A673 (cell line): Measurements from ENCODE around the gene CDH4. TPM values are rescaled to one million over a fixed set of nuclear protein-coding genes. Genes with fewer than 3 reads are reported as not detected.

Source experiments
- BruUV-seq: library from RNA; stranded (reverse); fragments of 400-500 nt; replicated peaks from 2 replicates; lab custom pipeline; 2021; lab: Mats Ljungman, UMichigan
- CTCF ChIA-PET: fragments of 300-600 bp; sonication (Branson Sonifier 250); formaldehyde crosslinking; loops from one replicate; lab custom pipeline; 2022; ENCODE audit warnings: antibody characterized with exemption; lab: Charles Lee
- POLR2A ChIA-PET: fragments of 300-600 bp; sonication (Branson Sonifier 250); formaldehyde crosslinking; loops from one replicate; lab custom pipeline; 2022; ENCODE audit warnings: antibody characterized with exemption; ENCODE audit not compliant: low non-redundant PET; lab: Charles Lee
- DNase-seq: peaks from one replicate; pipeline ENCODE4 v3.0.0-alpha.2; 2015; ENCODE audit warnings: low spot score
- H3K27ac ChIP-seq: fragments of 200-600 bp; sonication (generic); 2 replicates; pipeline ENCODE4 v1.5.1; 2016; ENCODE audit warnings: mixed run types, low read depth, mild to moderate bottlenecking, mixed read lengths, antibody characterized with exemption, low read length; ENCODE audit not compliant: poor library complexity, severe bottlenecking
- H3K27me3 ChIP-seq: fragments of 200-600 bp; sonication (generic); replicated peaks from 2 replicates; pipeline ENCODE4 v1.6.1; 2017; ENCODE audit warnings: mixed run types, low read depth, mild to moderate bottlenecking, mixed read lengths, antibody characterized with exemption, low read length; ENCODE audit not compliant: insufficient read depth, poor library complexity
- H3K36me3 ChIP-seq: fragments of 200-600 bp; sonication (generic); 2 replicates; pipeline ENCODE4 v1.6.1; 2016; ENCODE audit warnings: mixed run types, mild to moderate bottlenecking, mixed read lengths, antibody characterized with exemption, low read length; ENCODE audit not compliant: insufficient read depth, poor library complexity, severe bottlenecking
- H3K4me1 ChIP-seq: fragments of 200-600 bp; sonication (generic); 2 replicates; pipeline ENCODE4 v1.6.1; 2017; ENCODE audit warnings: mixed run types, mild to moderate bottlenecking, mixed read lengths, antibody characterized with exemption, low read length; ENCODE audit not compliant: insufficient read depth, poor library complexity, severe bottlenecking
- H3K4me3 ChIP-seq: fragments of 200-600 bp; sonication (generic); 2 replicates; pipeline ENCODE4 v1.5.1; 2016; ENCODE audit warnings: low read depth, mixed run types, mild to moderate bottlenecking, mixed read lengths, low read length; ENCODE audit not compliant: poor library complexity, severe bottlenecking
- H3K9me3 ChIP-seq: fragments of 200-600 bp; sonication (generic); 2 replicates; pipeline ENCODE4 v1.6.1; 2016; ENCODE audit warnings: mixed run types, low read depth, mild to moderate bottlenecking, mixed read lengths, antibody characterized with exemption, low read length; ENCODE audit not compliant: poor library complexity, severe bottlenecking
- CTCF ChIP-seq: fragments of 300-800, 200-600 bp; sonication (generic); conservative IDR thresholded peaks from 2 replicates; pipeline ENCODE4 v1.5.1; 2017; ENCODE audit warnings: low read depth, mild to moderate bottlenecking, antibody characterized with exemption, low read length, moderate library complexity, mixed read lengths
- EZH2 ChIP-seq: fragments of 200-600 bp; sonication (generic); IDR thresholded peaks from 2 replicates; pipeline ENCODE4 v1.6.1; 2017; ENCODE audit warnings: borderline replicate concordance, low read depth, mild to moderate bottlenecking, mixed read lengths, antibody characterized with exemption, low read length; ENCODE audit not compliant: poor library complexity, severe bottlenecking
- intact Hi-C: fragments of 100-400 bp; cut with micrococcal nuclease; formaldehyde crosslinking; loops from one replicate; pipeline ENCODE4 v1.10.0; 2022; ENCODE audit not compliant: unreplicated experiment
- total RNA-seq: library from RNA; stranded (reverse); gene quantifications from 2 replicates; pipeline ENCODE4 v1.2.3, GENCODE V29; 2021

CDH4 gene
- total RNA-seq, 1 experiment from 2014 or later, result 8.3 TPM

- H3K9me3 ChIP-seq, result no peaks in the 10 kb centered on the region
- intact Hi-C loops, result no loop called here
- BruUV-seq, result no TSS peak
- no peak for TF ChIP-seq CTCF
- TF ChIP-seq EZH2, result no peak
- no peaks in the 10 kb centered on the region for H3K36me3 ChIP-seq
- H3K4me3 ChIP-seq, result no peak overlapping the region
- H3K27me3 ChIP-seq, result peaks cover 15% of the 10 kb centered on the region
- DNase-seq, result no peak
- ChIA-PET CTCF (no interaction called here), POLR2A (no interaction called here)
- no peaks in the 10 kb centered on the region for H3K4me1 ChIP-seq
- H3K27ac ChIP-seq, result no peak overlapping the region
These were observed 363.7 kb downstream of the CDH4 start for GRCh38 chr20:61615806-61616205.

GRCh38 chr20:61619751-61620150, 367.7 kb downstream of the CDH4 start:
- BruUV-seq, result no TSS peak
- Histone ChIP-seq H3K36me3 (no peaks in the 10 kb centered on the region), H3K4me1 (no peaks in the 10 kb centered on the region), H3K27ac (no peak overlapping the region), H3K27me3 (peaks cover 19% of the 10 kb centered on the region), H3K9me3 (no peaks in the 10 kb centered on the region), H3K4me3 (no peak overlapping the region)
- ChIA-PET POLR2A (no interaction called here), CTCF (no interaction called here)
- TF ChIP-seq EZH2 (no peak), CTCF (no peak)
- intact Hi-C loops, result no loop called here
- no peak for DNase-seq

GRCh38 chr20:61620174-61620573, 368.1 kb downstream of the CDH4 start:
- ChIA-PET POLR2A (no interaction called here), CTCF (no interaction called here)
- no peaks in the 10 kb centered on the region for H3K9me3 ChIP-seq
- H3K4me1 ChIP-seq, result no peaks in the 10 kb centered on the region
- H3K36me3 ChIP-seq, result no peaks in the 10 kb centered on the region
- no peak overlapping the region for H3K27ac ChIP-seq
- no TSS peak for BruUV-seq
- no peak overlapping the region for H3K4me3 ChIP-seq
- DNase-seq, result no peak
- H3K27me3 ChIP-seq, result peaks cover 23% of the 10 kb centered on the region
- TF ChIP-seq CTCF (no peak), EZH2 (no peak)
- intact Hi-C loops, result no loop called here
